ENCODE measurements around the gene TSC22D1.

Gene TSC22D1

DNA sequence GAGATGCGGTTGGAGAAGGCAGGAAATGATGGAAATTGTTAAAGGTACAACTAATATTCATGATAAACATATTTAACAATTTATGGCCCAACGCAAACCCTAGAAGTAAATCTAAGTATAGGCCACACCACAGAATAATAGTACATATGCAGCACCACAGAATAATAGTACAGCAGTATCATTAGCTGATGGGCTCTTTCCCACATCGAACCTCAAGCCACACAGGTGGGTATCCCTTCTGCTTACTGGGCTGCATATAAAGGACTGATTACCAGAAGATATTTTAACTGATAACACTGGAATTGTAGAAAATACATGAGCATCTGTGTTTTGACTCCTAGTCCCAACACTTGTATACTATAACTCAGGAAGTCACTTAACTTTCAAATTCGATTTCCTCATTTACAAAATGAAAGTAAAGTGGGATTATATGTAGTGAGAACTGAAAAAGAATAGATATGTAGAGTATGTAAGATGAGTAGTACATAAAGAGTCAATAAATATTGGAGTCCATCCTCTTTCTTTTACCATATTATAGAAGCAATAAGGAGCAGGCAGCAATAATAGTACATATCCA is 91.5 kb downstream of the TSC22D1 start:
- TF ChIP-seq TAF1 (IDR thresholded peaks at IDR 0.05; ENCODE audit: borderline replicate concordance, insufficient read depth, low read length): no peak
- TF ChIP-seq FOXP2 (optimal IDR thresholded peaks at IDR 0.05; ENCODE audit: borderline replicate concordance, extremely low read depth, extremely low read length, insufficient read depth): no peak

DNA sequence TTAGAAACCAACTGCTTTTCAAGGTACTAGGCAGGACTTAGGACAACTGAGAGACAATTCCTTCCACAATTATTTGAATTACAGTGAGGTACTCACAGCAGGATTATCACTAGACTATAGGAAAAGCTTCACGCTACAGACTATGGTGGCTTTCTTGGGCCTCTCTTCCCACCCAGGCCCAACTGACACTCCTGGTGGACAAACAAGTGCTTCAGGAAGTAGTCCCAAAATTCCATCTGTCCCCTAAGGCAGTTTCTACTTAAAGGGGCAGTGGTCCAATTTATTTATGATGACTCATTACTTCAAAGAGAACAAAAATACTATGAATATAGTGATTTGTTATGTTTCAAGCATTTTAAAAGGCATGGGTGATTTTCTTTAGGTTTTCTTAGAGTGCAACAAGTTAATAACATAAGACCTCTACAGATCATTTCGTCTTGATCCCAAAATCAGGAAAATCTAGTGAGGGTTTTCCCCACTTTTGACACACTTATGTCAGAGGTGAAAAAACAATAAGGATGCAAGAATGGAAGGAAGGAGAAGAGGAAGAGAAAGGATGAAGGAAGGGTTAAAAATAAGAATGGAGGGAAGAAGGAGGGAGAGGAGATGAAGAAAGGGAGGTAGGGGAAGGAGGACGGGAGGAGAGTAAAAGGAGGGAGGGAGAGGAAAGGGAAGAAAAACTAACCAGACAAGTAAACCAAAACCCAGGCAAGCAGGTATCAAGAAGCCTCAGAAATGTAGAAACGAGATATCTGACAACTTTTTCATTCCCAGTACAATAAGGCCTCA is 101.8 kb downstream of the TSC22D1 start:
- TF ChIP-seq FOXP2 (optimal IDR thresholded peaks at IDR 0.05; ENCODE audit: borderline replicate concordance, extremely low read depth, extremely low read length, insufficient read depth): no peak
- TF ChIP-seq SIN3A (IDR thresholded peaks at IDR 0.05; ENCODE audit: borderline replicate concordance, insufficient read depth, low read length): no peak
- TF ChIP-seq, protein P1, sequence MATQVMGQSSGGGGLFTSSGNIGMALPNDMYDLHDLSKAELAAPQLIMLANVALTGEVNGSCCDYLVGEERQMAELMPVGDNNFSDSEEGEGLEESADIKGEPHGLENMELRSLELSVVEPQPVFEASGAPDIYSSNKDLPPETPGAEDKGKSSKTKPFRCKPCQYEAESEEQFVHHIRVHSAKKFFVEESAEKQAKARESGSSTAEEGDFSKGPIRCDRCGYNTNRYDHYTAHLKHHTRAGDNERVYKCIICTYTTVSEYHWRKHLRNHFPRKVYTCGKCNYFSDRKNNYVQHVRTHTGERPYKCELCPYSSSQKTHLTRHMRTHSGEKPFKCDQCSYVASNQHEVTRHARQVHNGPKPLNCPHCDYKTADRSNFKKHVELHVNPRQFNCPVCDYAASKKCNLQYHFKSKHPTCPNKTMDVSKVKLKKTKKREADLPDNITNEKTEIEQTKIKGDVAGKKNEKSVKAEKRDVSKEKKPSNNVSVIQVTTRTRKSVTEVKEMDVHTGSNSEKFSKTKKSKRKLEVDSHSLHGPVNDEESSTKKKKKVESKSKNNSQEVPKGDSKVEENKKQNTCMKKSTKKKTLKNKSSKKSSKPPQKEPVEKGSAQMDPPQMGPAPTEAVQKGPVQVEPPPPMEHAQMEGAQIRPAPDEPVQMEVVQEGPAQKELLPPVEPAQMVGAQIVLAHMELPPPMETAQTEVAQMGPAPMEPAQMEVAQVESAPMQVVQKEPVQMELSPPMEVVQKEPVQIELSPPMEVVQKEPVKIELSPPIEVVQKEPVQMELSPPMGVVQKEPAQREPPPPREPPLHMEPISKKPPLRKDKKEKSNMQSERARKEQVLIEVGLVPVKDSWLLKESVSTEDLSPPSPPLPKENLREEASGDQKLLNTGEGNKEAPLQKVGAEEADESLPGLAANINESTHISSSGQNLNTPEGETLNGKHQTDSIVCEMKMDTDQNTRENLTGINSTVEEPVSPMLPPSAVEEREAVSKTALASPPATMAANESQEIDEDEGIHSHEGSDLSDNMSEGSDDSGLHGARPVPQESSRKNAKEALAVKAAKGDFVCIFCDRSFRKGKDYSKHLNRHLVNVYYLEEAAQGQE (IDR thresholded peaks at IDR 0.05; ENCODE audit: insufficient read depth in 1 of 2, low read depth in 2 of 2, low read length in 2 of 2): no peak
- no peak for TF ChIP-seq POLR2AphosphoS5 (IDR thresholded peaks at IDR 0.05; ENCODE audit: low read depth, low read length)
- TF ChIP-seq TAF1 (IDR thresholded peaks at IDR 0.05; ENCODE audit: borderline replicate concordance, insufficient read depth, low read length): no peak

DNA sequence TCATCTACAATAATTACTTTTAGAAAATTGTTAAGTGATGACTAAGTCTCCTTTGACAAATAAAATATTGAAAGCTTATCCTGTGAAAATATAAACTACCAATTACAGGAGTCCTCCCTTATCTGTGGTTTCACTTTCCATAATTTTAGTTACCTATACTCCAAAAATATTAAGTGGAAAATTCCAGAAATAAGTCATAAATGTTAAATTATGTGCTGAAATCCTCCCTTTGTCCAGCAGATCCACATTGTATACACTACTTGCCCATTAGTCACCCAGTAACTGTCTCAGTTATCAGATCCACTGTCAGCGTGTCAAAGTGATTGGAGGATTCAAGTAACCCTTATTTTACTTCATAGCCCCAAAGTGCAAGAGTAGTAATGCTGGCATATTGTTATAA is 104.4 kb downstream of the TSC22D1 start:
- no peak for TF ChIP-seq SIN3A (IDR thresholded peaks at IDR 0.05; ENCODE audit: borderline replicate concordance, insufficient read depth, low read length)
- no peak for TF ChIP-seq FOXP2 (optimal IDR thresholded peaks at IDR 0.05; ENCODE audit: borderline replicate concordance, extremely low read depth, extremely low read length, insufficient read depth)
- TF ChIP-seq POLR2AphosphoS5 (IDR thresholded peaks at IDR 0.05; ENCODE audit: low read depth, low read length): no peak
- TF ChIP-seq, protein P1 (IDR thresholded peaks at IDR 0.05; ENCODE audit: insufficient read depth in 1 of 2, low read depth in 2 of 2, low read length in 2 of 2): no peak
- TF ChIP-seq TAF1 (IDR thresholded peaks at IDR 0.05; ENCODE audit: borderline replicate concordance, insufficient read depth, low read length): no peak

DNA sequence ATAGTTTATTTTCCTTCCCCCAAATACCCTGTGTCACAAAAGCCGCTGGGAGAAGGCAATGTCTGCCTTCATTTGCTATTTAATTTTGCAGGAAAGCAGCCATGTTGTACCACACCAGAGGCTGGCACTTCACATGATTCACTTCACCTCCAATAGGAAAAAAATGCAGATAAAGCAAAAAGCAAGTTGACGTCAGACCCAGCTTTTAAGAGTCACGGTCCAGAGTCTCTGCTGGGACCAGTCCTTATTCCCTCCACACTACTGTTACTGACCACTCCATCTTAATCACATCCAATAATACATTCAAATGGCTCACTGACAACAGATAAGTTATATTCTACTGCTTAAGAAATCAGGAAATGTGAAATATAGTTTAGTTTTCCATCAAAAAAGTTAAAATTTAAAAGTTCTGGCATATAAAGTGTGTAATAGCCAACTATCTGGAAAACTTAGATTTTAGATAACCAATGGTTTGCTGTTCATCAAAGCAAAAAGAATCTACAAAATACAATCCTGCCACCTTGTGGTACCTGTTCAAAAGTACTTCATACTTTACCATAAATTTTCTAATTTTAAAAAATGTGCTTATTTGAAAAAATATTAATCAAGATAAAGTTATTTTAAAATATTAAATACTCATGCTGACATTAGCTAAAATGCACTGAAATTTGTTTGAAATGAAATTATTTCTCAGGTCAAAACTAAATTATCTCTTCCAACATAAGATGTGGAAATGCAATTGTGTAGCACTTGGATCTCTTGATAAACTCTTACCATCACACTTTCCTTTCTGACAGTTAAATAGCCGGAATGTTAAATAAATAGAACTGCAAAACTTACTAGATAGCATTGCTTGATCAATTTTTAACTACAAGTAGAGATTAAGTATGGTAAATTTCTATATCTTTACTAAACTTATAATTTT is 105.2 kb downstream of the TSC22D1 start:
- TF ChIP-seq TAF1 (IDR thresholded peaks at IDR 0.05; ENCODE audit: borderline replicate concordance, insufficient read depth, low read length) (no peak), POLR2AphosphoS5 (IDR thresholded peaks at IDR 0.05; ENCODE audit: low read depth, low read length) (no peak), SIN3A (IDR thresholded peaks at IDR 0.05; ENCODE audit: borderline replicate concordance, insufficient read depth, low read length) (no peak), FOXP2 (optimal IDR thresholded peaks at IDR 0.05; ENCODE audit: borderline replicate concordance, extremely low read depth, extremely low read length, insufficient read depth) (no peak)
- TF ChIP-seq, protein P1 (IDR thresholded peaks at IDR 0.05; ENCODE audit: insufficient read depth in 1 of 2, low read depth in 2 of 2, low read length in 2 of 2): no peak

DNA sequence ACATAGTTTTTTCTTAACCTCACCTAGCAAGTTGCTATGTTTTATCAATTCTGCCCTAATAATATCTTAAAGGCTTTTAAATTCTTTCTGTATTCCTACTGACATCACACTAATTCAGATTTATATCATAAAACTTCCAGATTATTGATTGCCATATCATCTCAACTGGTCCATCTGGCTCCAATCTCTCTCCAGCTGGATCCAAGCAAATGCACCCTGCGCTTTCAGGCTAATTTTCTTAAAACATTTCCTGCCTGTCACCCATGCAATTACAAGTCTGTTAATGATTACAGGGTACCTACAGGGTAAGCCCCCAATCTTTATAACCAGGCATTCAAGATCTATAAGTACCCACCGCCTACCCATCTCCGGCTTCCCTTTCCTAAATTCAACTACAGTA is 107.3 kb downstream of the TSC22D1 start:
- no peak for TF ChIP-seq POLR2AphosphoS5 (IDR thresholded peaks at IDR 0.05; ENCODE audit: low read depth, low read length)
- TF ChIP-seq SIN3A (IDR thresholded peaks at IDR 0.05; ENCODE audit: borderline replicate concordance, insufficient read depth, low read length): no peak
- no peak for TF ChIP-seq TAF1 (IDR thresholded peaks at IDR 0.05; ENCODE audit: borderline replicate concordance, insufficient read depth, low read length)
- TF ChIP-seq, protein P1 (IDR thresholded peaks at IDR 0.05; ENCODE audit: insufficient read depth in 1 of 2, low read depth in 2 of 2, low read length in 2 of 2): no peak
- TF ChIP-seq FOXP2 (optimal IDR thresholded peaks at IDR 0.05; ENCODE audit: borderline replicate concordance, extremely low read depth, extremely low read length, insufficient read depth): no peak

Measured in PFSK-1 (cell line).